Glomerular endothelial cell (primary cell): ENCODE data around the gene SH3PXD2A. TPM values are rescaled to one million over a fixed set of nuclear protein-coding genes. Genes with fewer than 3 reads are reported as not detected.
"Not testable (repeated sequence)": the region's sequence is repeated elsewhere in the genome, so short reads cannot be mapped to it uniquely, and the experiment has no call there.

Source experiments
- DNase-seq: peaks from one replicate; pipeline ENCODE4 v3.0.0-alpha.2; 2011; ENCODE audit warnings: low read depth, low spot score; ENCODE audit errors: extremely low read depth
- total RNA-seq: library from RNA; depleted of rRNA; stranded (reverse); fragments of >200 nt; gene quantifications from 2 replicates; pipeline ENCODE4 v1.2.3, GENCODE V29; 2015

SH3PXD2A gene
- total RNA-seq, 1 donor from 2014 or later, result 24.9 TPM

GRCh38 chr10:103852189-103852711 is 3.1 kb downstream of the SH3PXD2A start:
- no peak for DNase-seq

DNA sequence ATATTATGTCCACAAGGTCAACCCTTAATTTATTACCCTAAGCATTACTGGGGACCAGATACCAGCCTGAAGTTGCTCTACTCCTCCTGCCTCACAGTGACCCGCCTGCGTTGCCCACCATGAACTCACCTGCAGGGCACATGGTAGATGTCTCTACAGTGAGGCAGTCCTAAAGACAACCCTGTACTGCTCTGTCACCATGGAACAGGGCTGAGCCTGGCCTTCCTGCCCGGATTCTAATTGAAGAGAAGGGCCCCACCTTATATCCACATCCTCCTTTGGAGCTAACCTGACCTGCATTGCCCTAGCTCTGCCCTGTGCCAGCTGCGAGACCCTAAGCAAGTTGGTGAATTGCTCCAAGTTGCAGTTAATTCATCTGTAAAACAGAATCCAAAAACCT is 4.1 kb downstream of the SH3PXD2A start:
- no peak for DNase-seq

- no peak for DNase-seq
Observed at GRCh38 chr10:103850572-103850895, 4.8 kb downstream of the SH3PXD2A start.

DNA sequence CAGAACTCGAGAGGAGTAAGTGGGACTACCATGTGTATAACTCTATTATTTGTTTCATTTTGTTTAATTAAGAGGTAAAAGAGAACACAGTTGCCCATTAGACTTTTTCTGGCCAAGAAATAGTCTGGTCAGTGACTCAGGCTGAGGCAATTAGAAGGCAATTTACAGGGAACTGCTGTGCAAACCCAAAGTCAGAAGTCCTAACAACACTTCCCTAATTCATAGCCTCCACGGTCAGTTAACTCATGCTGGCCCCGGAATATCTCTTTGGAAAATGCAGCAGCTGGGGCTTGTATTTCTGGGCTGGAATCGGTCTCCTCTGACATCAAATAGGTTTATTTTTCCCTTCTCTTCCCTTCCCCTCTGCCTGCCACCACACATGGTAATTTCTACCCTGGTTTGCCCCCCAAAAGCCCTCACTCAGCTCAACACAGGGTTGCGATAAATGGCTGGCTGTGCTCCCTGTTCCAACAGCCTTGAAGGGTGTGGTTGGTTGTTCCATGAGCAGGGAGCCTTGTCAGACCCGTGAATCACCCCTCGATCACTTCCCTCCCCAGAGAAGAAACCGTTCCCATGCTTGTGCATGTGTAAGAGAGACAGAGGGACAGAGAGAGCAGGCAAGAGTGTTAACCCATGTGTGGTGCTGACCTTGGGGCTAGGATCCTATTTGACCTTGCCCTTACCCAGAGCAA is 5.3 kb downstream of the SH3PXD2A start:
- peak; percentile 52 for DNase-seq

- DNase-seq, result no peak
Observed at GRCh38 chr10:103849212-103849877, 6.0 kb downstream of the SH3PXD2A start.

GRCh38 chr10:103847909-103848468 is 7.4 kb downstream of the SH3PXD2A start:
- no peak for DNase-seq

DNA sequence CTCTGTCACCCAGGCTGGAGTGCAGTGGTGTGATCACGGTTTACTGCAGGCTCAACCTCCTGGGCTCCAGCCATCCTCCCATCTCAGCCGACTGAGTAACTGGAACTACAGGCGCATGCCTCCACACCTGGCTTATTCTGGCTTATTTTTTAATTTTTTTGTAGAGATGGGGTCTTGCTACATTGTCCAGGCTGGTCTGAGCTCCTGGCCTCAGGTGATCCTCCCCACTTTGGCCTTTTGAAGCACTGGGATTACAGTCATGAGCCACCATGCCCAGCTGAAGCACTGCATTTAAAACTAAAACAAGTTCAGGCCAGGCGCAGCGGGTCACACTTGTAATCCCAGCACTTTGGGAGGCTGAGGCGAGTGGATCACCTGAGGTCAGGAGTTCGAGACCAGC is 8.0 kb downstream of the SH3PXD2A start:
- no peak for DNase-seq

GRCh38 chr10:103845972-103846371 is 9.4 kb downstream of the SH3PXD2A start:
- no peak for DNase-seq

- DNase-seq, result not testable (repeated sequence)
Observed at GRCh38 chr10:103845346-103845745, 10.0 kb downstream of the SH3PXD2A start.

DNA sequence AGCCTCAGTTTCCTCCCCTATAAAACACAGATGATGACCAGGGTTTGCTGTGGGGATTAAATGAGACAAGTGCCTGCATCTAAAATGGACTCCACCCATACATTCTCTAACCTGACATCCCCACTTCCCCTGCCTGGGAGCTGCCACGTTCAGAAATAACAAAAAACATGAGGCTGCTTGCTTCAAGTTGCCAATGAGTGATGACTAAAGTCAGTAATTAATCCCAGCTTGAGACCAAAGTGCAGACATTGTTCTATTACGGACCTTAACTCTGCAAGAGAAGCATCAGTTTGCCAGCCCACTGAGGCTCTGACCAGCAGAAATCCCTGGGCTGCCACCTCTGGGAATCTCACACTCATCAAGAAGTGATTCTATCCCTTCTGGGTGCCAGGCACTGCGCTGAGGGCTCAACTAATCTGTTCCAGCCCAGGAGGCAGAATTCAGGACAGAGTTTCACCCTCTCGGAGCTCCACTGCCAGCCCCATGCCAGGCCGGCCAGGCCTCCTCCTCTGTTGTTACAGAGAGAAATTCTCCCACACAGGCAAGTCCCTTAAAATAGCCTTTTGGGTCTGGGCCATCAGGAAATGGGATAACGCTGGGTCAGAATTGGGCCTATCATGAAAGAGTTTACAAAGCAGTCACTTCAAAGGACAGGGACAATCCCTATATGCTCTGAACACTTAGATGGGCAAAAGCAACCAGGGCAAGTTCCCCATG is 11.4 kb downstream of the SH3PXD2A start:
- no peak for DNase-seq

DNA sequence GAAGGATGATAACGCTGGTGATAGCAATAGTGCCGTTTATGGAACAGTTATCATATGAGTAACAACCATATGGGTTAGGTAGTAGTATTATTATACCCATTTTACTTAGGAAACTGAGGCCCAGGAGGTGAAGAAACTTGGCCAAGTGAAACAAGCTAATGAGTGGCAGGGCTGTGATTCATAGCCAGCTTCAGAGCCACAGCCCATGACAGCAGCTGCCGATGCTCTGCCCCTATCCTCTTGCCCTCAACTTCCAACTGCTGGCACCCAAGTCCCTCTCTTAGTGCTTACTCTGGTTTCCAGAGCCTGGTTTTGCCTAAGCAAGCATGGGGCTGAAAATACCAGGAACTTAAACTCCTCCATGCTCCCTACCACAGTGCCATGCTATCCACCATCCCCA is 12.3 kb downstream of the SH3PXD2A start:
- DNase-seq, result no peak

DNA sequence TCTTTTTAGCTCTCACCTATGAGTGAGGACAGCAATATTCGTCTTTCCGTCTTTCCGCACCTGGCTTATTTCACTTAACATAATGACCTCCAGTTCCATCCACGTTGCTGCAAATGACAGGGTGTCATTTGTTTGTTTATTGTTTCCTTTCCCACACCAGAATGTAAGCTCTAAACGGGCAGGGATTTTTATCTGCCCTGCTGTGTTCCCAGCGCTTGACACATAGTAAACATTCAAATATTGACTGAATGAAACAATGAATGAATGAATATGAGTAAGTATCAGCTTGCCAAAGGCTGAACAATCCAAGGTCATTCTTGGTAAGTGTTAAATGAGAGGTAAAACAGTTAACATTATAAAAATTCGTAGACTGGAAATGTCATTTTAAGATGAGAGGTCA is 12.8 kb downstream of the SH3PXD2A start:
- DNase-seq, result no peak

DNA sequence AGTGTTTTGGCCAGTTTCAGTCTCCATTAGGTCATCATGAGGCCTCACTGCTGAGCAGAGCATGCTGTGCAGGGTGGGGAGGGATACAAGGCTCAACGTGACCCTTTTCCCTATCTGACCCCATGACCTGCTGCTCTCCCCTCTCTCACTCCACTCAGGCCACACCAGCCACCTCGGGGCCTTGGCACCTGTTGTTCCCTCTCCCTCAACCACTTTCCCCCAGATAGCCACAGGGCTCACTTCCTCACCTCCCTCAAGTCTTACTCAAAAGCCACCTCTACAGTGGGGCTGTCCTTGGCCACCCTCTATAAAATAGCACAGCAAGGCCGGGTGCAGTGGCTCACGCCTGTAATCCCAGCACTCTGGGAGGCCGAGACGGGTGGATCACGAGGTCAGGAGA is 13.9 kb downstream of the SH3PXD2A start:
- DNase-seq, result no peak

DNA sequence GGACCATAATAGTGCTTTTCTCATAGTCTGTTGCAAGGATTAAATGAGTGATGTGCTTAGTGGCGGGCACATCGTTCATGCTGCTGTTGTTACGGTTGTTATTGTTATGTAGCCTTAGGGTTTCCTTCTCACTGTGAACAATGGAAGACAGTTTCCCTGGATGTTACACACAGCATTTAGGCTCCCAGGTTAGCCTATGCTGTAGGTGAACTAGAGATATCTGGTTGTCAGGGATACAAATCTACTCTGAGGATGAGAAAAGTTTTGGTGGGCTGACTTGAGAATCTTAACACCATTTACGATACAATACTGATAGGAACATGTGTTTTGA is 14.7 kb downstream of the SH3PXD2A start:
- no peak for DNase-seq

DNA sequence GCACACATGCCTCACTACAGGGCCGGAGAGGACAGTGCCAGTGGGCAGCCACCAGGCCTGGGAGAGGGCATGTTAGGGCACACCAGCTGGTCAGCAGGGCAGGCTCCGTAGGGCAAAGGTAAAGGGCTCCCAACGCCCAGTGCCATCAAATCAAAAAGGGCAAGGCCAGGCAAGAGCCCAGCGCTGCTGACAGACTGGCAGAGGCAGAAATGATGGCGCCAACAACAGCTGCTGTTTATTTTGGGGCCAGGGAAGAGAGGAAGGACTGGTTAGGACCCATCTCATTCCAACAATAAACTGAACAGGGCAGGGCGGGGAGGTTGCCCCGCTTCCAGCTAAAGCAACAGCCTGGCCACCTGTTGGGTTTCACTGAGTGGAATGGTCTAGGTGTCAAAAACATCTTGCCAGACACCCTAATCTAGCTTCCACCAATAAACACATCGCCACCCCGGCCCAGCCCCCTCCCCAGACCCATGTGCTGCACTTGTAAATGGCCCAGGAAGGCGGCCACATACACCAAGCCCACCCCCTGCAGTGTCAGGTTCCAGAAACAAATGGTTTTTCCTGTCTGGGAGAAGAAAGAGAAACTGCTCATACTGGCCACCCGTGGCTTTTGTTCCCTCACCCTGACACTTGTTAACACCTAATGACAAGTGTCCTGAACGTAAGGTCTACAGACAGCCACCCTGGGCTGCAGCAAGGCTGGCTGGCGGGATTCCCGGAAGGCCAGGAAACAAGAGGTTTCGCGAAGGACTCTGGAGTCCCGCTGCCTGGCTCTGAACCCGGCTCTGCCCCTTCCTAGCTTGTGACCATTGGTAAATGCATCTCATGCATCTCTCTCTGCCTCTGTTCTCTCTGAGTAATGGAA is 15.3 kb downstream of the SH3PXD2A start:
- DNase-seq, result no peak

- no peak for DNase-seq
Observed at GRCh38 chr10:103839519-103839871, 15.9 kb downstream of the SH3PXD2A start.

DNA sequence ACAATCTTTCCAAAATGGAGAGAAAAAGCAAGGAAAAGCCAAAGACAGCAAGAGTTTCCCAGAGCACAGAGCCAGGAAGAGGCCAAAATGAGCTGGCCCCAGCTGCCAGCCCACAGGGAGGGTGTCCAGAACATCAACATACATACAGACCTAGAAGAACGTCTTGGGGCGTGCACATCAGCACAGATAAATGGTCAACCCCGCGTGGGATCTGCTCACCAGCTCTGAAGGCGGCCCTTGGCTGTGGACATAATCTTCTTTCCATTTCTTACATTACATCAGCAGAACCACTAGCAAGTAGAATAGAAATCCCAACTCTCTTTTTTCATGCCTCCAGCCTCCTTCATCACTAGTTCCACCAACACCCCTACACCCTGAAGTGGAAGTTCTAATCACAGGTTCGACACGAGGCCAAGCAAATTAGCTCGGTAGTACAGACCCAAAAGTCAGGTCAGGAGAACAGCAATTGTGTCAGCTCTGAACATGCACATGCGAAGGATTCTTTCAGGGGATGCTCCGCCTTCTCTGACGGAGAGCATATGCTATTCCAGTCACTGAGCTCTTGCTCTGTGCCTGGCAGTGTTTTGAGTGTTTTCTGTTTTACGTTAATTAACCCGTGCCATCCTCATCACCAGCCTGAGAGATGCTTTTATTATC is 16.4 kb downstream of the SH3PXD2A start:
- DNase-seq, result no peak

GRCh38 chr10:103838070-103838395 is 17.3 kb downstream of the SH3PXD2A start:
- DNase-seq, result no peak

DNA sequence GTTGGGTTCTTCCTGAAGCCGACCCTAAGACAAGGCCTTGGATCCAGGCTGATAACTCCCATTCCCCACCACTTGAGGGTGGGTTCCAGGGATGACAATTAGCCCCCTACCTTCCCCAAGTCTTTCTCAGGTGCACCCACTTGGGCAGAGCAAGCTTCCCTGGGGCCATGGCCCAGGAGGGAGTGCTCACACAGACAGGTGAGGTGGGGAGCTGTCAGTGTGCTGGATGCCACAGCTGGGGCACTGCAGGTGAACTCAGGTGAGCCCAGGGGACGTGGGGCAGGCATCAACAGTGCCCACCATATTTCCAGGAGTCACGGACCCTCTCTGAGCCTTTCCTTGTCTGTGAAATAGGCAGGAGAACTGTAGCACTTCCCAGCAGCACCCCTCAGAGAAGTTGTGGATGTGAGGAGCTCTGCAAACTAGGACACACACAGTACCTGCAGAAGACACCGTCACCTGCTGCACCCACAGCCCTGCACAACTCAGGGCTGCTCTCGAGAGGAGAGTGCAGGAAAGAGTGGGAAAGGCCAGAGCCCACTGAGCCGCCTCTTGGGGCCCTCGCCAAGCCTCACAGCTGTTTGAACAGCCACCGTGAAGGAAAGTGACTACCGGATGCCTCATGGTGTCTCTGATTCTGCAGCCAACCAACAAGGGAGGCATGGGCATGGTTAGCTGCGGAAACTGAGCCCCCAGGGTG is 17.9 kb downstream of the SH3PXD2A start:
- DNase-seq, result no peak

GRCh38 chr10:103836861-103837260 is 18.5 kb downstream of the SH3PXD2A start:
- DNase-seq, result no peak
